GM12878 (cell line): ENCODE data around the gene PRDM16.

ENCODE experiments used
- BACH1 ChIP-seq: fragments of 450-650 bp; IDR thresholded peaks from 2 replicates; pipeline ENCODE4 v1.6.1; 2017; ENCODE audit warnings: mild to moderate bottlenecking, borderline replicate concordance
- SP1 ChIP-seq: IDR thresholded peaks from one replicate; pipeline ENCODE4 v1.6.1; 2011; ENCODE audit warnings: low read depth, low read length
- TF ChIP-seq, protein P1 (sequence below), 3 experiments: IDR thresholded peaks in 2 of 3; conservative IDR thresholded peaks in 1 of 3; 2 replicates each; pipeline ENCODE4 v1.5.1; 2011; ENCODE audit warnings: low read depth in 3 of 3, low read length in 3 of 3, mild to moderate bottlenecking in 3 of 3, control low read depth in 2 of 3, moderate library complexity in 2 of 3, inconsistent platforms in 1 of 3, mixed read lengths in 1 of 3; ENCODE audit not compliant: control insufficient read depth in 2 of 3, insufficient read depth in 1 of 3; ENCODE audit errors: extremely low read depth in 1 of 3

DNA sequence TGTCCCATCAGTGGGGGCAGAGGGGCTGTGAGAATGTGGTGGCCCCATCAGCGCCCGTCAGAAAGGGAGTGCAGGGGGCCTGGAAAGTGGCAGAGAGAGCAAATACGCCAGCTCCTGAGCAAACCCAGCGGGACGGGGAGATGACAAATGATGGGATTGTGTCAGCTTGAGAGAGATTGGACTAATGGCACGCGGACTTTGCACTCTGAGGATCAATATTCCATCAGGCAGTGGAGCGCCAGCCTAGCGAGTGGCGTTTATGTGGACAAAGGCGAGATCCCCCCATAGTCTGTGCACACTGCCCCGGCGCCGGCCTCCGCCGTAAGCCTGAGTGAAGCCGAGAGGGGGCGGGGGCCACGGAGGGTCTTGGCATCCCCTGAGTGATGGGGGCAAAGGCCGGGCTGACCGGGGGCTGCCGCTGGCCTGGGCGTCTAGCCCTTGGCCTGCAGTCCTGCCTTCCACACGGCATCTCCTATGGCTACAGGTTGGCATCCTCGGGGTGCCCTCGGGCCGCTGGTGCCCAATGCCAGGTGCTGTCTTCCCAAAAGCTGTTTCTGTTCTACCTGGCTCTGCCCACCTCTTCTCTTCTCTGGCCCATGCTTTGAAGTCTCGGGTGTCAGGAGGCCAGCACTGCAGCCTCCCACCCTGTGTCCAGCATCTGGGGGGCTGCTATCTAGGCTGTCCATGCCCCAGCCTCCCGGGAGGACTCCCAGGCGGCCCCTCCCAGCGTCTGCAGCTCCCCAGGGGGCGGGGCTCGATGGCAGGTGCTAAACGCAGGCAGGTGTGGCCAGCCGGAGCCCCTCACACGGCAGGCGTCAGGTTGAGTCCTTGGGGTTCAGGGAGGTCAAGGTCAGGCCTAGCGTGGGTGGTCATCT, 46.5 kb downstream of the PRDM16 start:
- TF ChIP-seq, protein P1, sequence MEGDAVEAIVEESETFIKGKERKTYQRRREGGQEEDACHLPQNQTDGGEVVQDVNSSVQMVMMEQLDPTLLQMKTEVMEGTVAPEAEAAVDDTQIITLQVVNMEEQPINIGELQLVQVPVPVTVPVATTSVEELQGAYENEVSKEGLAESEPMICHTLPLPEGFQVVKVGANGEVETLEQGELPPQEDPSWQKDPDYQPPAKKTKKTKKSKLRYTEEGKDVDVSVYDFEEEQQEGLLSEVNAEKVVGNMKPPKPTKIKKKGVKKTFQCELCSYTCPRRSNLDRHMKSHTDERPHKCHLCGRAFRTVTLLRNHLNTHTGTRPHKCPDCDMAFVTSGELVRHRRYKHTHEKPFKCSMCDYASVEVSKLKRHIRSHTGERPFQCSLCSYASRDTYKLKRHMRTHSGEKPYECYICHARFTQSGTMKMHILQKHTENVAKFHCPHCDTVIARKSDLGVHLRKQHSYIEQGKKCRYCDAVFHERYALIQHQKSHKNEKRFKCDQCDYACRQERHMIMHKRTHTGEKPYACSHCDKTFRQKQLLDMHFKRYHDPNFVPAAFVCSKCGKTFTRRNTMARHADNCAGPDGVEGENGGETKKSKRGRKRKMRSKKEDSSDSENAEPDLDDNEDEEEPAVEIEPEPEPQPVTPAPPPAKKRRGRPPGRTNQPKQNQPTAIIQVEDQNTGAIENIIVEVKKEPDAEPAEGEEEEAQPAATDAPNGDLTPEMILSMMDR (IDR thresholded peaks at IDR 0.05 in 2 of 3, conservative IDR thresholded peaks at IDR 0.05 in 1 of 3; ENCODE audit: control insufficient read depth in 2 of 3, extremely low read depth in 1 of 3, insufficient read depth in 1 of 3, low read depth in 3 of 3, low read length in 3 of 3) = no peak
- TF ChIP-seq SP1 (no peak), BACH1 (no peak)
